CD4-positive, alpha-beta T cell treated with Interleukin-10 for 1 hour (primary cell): ENCODE measurements around the gene INPP5D.
"Not testable (repeated sequence)": the region's sequence is repeated elsewhere in the genome, so short reads cannot be mapped to it uniquely, and the experiment has no call there.

Experiments
- DNase-seq: peaks from one replicate; pipeline ENCODE4 v3.0.0-alpha.2; 2020

INPP5D gene

GRCh38 chr2:233147136-233147828 is 87.1 kb downstream of the INPP5D start:
- DNase-seq = no peak

- DNase-seq = no peak
Observed at GRCh38 chr2:233147829-233148167, 87.7 kb downstream of the INPP5D start.

DNA sequence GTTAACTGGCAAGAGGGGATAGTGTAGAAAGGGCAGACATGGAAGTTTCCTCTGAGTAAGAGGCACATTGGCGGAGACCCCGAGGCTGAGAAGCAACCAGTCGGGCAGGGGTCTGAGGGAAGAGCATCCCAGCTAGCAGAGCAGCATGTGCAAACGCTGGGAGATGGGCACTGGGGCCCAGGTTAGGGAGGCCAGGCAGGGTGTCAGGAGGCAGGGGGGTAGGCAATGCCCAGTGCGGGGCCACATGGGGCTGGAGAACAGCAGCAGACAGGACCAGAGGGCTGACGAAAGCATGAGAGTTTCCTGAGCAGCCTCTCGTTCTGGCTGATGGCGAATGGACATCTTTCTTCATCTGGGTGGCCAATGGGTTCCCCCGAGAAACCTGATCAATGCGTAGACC is 88.2 kb downstream of the INPP5D start:
- DNase-seq = no peak

GRCh38 chr2:233152541-233152940 is 92.4 kb downstream of the INPP5D start:
- DNase-seq = no peak

DNA sequence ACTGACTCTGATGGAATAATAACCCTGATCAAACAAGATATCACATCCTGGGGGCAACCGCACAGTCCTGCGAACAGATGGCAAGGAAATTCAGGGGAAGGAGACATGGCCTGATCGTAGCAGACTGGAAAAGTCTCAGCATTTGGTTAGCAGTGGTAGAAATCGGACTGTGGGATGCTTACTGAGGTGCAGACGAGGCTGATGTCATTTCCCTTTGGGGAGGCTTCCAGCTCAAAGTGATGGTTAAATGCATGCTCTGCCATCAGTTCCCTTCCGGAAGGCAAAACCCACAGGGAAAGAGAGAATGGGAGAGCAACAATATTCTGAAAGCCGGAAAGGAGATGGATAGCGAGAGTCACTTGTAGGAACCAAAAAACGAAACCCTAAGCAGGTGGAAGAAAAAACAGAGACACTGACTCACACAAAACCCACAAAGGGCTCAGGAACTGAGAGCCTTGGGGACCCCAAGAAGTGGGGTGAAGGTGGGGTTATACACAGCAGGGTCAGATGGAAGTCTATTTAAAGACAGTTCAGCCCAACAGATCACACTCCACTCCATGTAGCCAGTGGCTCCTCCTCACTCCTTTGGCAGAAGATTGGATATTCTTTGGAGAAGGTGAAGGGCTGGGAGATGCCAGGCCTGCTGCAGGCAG is 93.1 kb downstream of the INPP5D start:
- DNase-seq = no peak

DNA sequence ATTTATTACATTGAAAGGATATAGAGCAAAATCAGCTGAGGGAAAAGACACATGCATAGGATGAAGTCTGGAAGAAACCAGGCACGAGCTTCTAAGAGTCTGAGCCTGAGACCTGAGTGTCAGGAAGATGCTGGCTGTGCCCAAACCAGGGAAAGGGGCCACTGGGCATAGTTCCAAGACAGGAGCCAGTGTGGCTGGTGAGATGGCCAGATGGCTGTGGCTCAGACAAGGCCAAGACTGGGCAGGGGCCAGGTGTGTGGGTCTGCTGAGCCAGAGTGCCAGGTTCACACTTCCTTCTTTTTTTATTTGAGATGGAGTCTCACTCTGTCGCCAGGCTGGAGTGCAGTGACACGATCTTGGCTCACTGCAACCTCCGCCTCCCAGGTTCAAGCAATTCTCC is 95.9 kb downstream of the INPP5D start:
- DNase-seq = no peak

DNA sequence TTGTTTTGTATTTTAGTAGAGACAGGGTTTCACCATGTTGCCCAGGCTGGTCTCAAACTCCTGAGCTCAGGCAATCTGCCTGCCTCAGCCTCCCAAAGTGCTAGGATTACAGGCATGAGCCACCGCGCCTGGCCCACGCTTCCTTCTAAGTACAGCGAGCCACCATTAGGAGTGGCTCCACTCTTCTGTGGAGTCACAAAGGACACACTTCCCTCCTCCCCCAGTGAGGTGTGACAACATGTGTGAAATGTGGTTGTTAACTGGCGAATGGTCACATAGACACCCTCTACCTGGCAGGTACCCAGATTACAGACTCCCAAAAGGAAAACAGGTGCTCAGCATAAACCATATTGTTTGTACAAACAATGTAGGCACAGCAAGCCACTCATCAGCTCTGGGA is 96.3 kb downstream of the INPP5D start:
- not testable (repeated sequence) for DNase-seq

GRCh38 chr2:233161730-233162129 is 101.6 kb downstream of the INPP5D start:
- DNase-seq = no peak

DNA sequence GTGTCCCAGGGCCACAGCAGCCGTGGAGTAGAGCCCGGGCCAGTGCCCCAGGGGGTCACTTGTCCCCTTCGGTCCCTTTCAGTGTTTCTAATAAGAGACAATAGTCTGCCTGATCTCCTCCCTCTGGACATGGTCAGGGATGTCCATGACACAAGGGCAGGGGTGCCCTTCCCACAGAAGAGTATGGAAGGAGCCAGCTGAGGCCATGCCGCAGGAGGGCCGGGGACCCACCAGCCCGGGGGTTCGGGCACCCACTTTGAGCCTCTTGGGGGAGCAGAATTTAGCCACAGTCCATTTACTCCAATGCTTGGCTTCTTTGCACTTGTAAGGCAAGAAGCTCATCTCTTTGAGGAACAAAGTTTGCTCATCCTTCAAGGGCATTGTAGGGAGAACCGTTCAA is 102.6 kb downstream of the INPP5D start:
- DNase-seq = no peak

DNA sequence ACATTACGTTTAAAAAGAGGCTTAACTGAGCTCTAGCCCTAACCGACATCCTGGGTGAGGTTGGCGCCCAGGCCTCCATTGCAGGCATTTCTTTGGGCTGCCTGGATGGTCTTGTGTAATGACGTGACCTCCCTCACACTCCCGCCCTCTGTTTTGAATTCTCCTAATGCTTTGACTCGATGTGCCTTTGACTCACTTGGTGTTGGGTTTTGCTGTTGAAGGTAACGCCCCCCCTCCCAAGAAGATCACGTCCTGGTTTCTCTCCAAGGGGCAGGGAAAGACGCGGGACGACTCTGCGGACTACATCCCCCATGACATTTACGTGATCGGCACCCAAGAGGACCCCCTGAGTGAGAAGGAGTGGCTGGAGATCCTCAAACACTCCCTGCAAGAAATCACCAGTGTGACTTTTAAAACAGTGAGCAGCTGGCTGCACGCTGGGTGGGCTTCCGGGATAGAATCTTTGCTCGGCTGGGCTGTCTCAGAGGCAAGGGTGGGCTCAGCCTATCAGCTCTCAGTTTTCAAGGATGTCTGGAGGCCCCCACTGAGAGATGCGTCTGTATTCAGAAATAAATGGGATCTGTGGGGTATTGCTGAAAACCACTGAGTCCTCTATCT is 103.5 kb downstream of the INPP5D start:
- DNase-seq = no peak

DNA sequence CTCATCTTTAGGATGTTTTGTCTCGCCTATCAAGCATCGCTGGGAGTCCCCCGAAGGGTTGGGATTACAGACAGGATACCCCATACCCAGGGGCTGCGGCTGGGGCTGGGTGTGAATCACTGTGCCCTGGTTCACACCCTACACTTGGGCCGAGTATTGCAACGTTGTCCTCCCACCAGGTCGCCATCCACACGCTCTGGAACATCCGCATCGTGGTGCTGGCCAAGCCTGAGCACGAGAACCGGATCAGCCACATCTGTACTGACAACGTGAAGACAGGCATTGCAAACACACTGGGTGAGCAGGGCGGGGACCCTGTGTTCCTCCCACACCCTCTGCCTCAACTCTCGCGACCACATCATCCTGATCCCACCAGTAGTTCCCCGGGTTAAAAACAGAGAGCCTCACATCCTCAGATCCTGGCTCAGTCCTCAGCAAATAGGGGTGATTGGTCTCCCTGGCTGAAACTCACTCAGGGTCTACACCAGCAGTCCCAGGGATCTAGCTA is 104.0 kb downstream of the INPP5D start:
- DNase-seq = no peak

DNA sequence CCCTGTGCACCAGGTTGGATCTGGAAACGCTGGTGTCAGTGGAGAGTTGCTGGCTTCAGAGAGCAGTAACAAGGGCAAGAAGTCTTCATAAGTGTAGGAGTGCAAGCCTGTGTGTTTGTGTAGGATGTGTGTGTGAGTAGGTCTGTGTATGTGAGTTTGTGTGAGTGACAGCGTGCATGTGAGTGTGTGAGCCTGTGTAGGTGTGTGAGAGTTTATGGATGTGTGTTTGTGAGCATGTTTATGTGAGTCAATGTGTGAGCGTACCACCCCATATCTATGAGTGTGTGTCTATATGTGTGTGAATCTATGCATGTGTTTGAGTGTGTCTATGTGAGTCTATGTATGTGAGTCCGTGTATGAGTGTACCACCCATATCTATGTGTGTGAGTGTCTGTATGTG is 104.8 kb downstream of the INPP5D start:
- DNase-seq = no peak

GRCh38 chr2:233165543-233165894 is 105.4 kb downstream of the INPP5D start:
- no peak for DNase-seq

DNA sequence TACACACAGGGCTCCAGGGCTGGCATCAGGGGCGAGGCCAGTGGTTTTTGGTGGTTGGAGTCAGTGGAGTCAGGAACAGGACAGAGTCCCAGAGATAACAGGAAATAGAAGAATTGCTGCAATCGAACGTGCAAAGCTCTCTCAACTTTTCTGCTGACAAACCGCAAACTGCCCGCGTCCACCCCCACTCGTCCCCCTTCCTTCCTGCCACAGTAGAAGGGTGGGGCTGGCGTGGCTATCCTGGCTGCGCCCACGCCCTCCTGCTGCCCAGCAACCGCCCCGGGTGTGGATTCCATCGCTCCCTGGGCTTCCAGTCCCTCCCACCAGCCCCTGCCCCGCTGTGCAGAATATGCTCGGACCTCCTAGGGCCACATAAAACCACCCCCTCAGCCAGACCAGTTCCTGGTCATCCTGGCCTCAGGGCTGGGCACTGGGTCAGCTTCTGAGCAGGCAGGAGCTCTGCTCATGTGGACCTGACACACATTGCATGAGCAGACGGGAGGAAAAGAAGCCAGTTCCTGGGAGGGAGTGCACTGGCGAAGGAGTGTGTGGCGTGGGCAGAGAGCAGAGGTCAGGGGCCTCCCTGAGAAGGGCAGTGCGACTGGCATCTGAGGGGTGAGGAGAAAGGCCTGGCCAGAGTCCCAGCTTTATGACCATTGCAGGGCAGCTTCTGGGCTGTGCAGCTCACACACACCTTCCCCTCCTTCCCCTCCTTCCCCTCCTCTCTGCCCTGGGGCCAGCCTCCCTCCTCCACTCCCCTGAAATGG is 105.9 kb downstream of the INPP5D start:
- DNase-seq = peak; percentile 44

DNA sequence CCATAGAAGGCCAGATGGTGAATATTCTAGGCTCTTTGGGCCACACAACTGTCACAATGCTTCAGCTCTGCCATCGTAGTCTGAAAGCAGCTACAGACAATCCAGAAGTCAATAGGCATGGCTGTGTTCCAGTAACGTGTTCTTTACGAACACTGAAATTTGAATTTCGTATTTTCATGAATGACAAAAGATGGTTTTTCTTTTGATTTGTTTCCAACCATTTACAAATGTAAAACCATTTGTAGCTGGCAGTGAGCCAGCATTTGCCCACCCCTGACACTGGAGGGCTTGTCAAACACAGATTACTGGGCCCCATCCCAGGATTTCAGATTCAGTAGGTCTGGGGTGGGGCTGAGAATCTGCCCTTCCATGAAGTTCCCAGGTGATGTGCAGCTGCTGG is 108.3 kb downstream of the INPP5D start:
- DNase-seq = no peak

DNA sequence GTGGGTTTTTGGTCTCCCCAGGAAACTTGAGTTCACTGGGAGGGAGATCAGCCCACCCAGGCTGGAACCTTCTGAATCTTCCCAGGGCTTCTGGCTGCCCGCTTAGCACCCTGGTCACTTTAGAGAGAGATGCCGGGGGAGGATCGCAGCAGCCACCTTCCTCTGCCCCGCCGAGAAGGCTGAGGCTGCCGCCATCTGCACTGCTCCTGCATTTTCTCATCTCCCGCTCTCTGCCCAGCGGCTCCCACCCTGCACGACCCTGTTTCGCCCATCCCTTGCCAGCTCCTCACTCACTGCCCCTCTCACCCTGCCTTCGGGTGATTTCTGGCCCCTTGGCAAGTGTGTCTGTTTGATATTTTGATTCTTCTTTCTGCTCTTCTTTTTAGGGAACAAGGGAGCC is 108.8 kb downstream of the INPP5D start:
- no peak for DNase-seq

GRCh38 chr2:233171344-233171743 is 111.2 kb downstream of the INPP5D start:
- no peak for DNase-seq

GRCh38 chr2:233173115-233173514 is 113.0 kb downstream of the INPP5D start:
- DNase-seq = no peak

GRCh38 chr2:233174137-233174536 is 114.0 kb downstream of the INPP5D start:
- DNase-seq = no peak

- DNase-seq = no peak
Observed at GRCh38 chr2:233178994-233179847, 119.1 kb downstream of the INPP5D start.

DNA sequence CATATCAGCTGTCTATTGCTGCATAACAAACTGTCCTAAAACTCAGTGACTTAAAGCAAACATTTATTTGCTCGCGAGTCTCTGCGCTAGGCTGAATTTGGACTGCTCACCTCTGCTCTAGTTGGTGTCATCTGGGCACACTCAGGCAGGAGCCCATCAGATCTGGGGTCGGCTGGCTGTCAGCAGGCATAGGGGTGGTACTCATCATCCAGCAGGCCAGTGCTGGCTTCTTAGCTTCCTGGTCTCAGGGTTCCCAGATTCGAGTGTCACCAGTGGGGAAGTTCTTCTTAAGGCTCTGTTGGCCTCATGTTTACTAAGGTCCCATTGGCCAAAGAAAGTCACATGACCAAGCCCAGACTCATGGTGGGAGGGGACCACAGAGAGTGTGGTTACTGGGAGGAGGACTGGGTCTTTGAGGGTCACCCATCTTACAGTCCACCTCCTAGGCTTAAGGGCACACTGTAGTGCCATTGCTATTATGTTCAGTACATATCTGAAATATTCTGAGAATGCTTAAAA is 119.8 kb downstream of the INPP5D start:
- peak; percentile 13 for DNase-seq

DNA sequence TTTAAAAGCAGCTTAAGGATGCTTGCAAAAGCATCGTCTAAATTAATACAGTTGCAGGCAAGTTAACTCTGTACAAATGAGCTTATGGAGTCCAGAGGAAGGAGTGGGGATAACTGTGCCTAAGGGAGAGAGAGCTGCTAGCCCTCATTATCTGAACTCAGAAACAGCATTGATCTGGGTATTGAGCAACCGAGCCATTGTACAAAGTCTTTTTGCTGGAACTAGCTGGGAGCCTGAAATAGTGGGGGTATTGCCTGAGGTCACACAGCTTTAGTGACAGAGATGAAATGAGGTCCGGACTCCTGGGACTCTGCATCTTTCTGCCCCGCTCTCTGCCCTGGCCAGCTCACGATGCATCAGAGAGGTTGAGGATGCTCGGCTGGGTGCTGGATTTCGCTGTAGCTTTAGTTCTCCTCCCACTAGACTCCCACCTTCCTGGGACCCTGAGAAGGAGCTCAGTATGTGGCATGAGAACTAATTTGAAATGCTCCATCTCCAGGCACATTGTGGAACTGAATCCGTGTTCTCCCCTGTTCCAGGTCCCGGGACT is 123.8 kb downstream of the INPP5D start:
- no peak for DNase-seq
